K562 (cell line): ENCODE measurements around the gene NIPAL3. TPM values are rescaled to one million over a fixed set of nuclear protein-coding genes. Genes with fewer than 3 reads are reported as not detected.

Experiments
- BDP1 ChIP-seq: IDR thresholded peaks from 3 replicates; pipeline ENCODE4 v1.6.1; 2011; ENCODE audit not compliant: insufficient read length, insufficient read depth
- BRCA1 ChIP-seq, 2 experiments: fragments of 450-650 bp in 1 of 2; sonication (generic) in 1 of 2; formaldehyde crosslinking in 1 of 2; IDR thresholded peaks; 2 replicates each; pipeline versions ENCODE4 v1.5.0 to v1.6.1; 2017 to 2020; ENCODE audit warnings: mild to moderate bottlenecking in 1 of 2, missing genetic modification reagents in 1 of 2
- E2F4 ChIP-seq: sonication (generic); formaldehyde crosslinking; IDR thresholded peaks from 2 replicates; pipeline ENCODE4 v1.8.0; 2022; ENCODE audit warnings: mild to moderate bottlenecking, low read depth, missing genetic modification reagents
- ELF2 ChIP-seq: fragments of 250-450 bp; sonication (Bioruptor Pico); IDR thresholded peaks from 2 replicates; pipeline ENCODE4 v1.5.0; 2021; ENCODE audit warnings: mild to moderate bottlenecking
- ESRRA ChIP-seq: fragments of 450-650 bp; IDR thresholded peaks from 2 replicates; pipeline ENCODE4 v1.6.1; 2014; ENCODE audit warnings: low read depth, mild to moderate bottlenecking, moderate library complexity, borderline replicate concordance
- FOSL1 ChIP-seq: fragments of 200-800 bp; sonication (Bioruptor generic); conservative IDR thresholded peaks from 2 replicates; pipeline ENCODE4 v1.6.1; 2016; ENCODE audit warnings: missing genetic modification characterization, missing compliant biosample characterization
- GATA2 ChIP-seq: sonication (generic); formaldehyde crosslinking; IDR thresholded peaks from 2 replicates; pipeline ENCODE4 v1.4.0; 2020; ENCODE audit warnings: mild to moderate bottlenecking, missing genetic modification reagents
- LARP7 ChIP-seq: fragments of 450-650 bp; IDR thresholded peaks from 2 replicates; pipeline ENCODE4 v1.6.1; 2016
- NR2C2 ChIP-seq, 2 experiments: fragments of 200-800 bp in 1 of 2; sonication (Bioruptor generic) in 1 of 2; sonication (generic) in 1 of 2; formaldehyde crosslinking in 1 of 2; IDR thresholded peaks; 2 replicates each; pipeline versions ENCODE4 v1.6.1 to v1.8.0; 2016 to 2022; ENCODE audit warnings: mild to moderate bottlenecking in 1 of 2, missing compliant biosample characterization in 1 of 2, missing genetic modification characterization in 1 of 2, missing genetic modification reagents in 1 of 2
- SMARCE1 ChIP-seq: fragments of 450-650 bp; IDR thresholded peaks from 2 replicates; pipeline ENCODE4 v1.7.1; 2016; ENCODE audit warnings: mild to moderate bottlenecking
- SNIP1 ChIP-seq: fragments of 450-650 bp; IDR thresholded peaks from 2 replicates; pipeline ENCODE4 v1.7.1; 2017; ENCODE audit warnings: low read depth, mild to moderate bottlenecking
- TCF7 ChIP-seq: sonication (generic); IDR thresholded peaks from 2 replicates; pipeline ENCODE4 v1.6.1; 2016; ENCODE audit warnings: antibody characterized with exemption, borderline replicate concordance
- ZNF778 ChIP-seq: fragments of 450-650 bp; formaldehyde crosslinking; IDR thresholded peaks from 2 replicates; pipeline ENCODE4 v1.4.0; 2020; ENCODE audit warnings: mild to moderate bottlenecking, moderate library complexity
- polyA plus RNA-seq, 8 experiments: library from polyadenylated mRNA; depleted of rRNA in 4 of 8; stranded (reverse) in 5 of 8; unstranded in 3 of 8; fragments of >200 nt; fragmentation: Nextera tagmentation in 2 of 8; fragmentation: Illumina TruSeq in 1 of 8; extraction: Ambion mirVana in 2 of 8; extraction: Trizol in 1 of 8; gene quantifications; 2 replicates each; pipeline versions ENCODE4 v1.2.1 to v1.2.3, GENCODE V29; 2011 to 2014; ENCODE audit warnings: inconsistent platforms in 1 of 8, missing spikeins in 1 of 8
- total RNA-seq, 7 experiments: library from RNA; depleted of rRNA in 6 of 7; stranded (reverse); fragments of >200 nt in 6 of 7; fragmentation: Illumina TruSeq in 2 of 7; extraction: Trizol in 2 of 7; gene quantifications; 2 replicates each; pipeline versions ENCODE4 v1.2.1 to v1.2.3, GENCODE V29; 2011 to 2021; ENCODE audit warnings: low replicate concordance in 1 of 7
- TF ChIP-seq, protein P1 (sequence below): IDR thresholded peaks from 2 replicates; pipeline ENCODE4 v1.6.1; 2012; ENCODE audit warnings: low read depth, low read length, improper control_type of control experiment, borderline replicate concordance
- TF ChIP-seq, protein P2 (sequence below): fragments of 250-450 bp; sonication (Bioruptor Pico); IDR thresholded peaks from 2 replicates; pipeline ENCODE4 v1.8.0; 2021; ENCODE audit warnings: moderate library complexity, mild to moderate bottlenecking, inconsistent platforms
- TF ChIP-seq, protein P3 (sequence below), 3 experiments: IDR thresholded peaks in 2 of 3; conservative IDR thresholded peaks in 1 of 3; 2 replicates each; pipeline ENCODE4 v1.5.1; 2011 to 2012; ENCODE audit warnings: low read length in 3 of 3, mild to moderate bottlenecking in 3 of 3, control low read depth in 2 of 3, improper control_type of control experiment in 1 of 3, inconsistent platforms in 1 of 3, low read depth in 1 of 3, mixed read lengths in 1 of 3, moderate library complexity in 1 of 3; ENCODE audit not compliant: insufficient read depth in 2 of 3

Gene NIPAL3
- total and polyA plus RNA-seq, 9 of the 15 experiments (the other 6 are each of a cell fraction or from before 2014, with no cell fraction given): 10.5 to 26.3 (median 16.0) TPM

GRCh38 chr1:24418898-24419628 is 3.5 kb downstream of the NIPAL3 start (continued):
- TF ChIP-seq, protein P1, sequence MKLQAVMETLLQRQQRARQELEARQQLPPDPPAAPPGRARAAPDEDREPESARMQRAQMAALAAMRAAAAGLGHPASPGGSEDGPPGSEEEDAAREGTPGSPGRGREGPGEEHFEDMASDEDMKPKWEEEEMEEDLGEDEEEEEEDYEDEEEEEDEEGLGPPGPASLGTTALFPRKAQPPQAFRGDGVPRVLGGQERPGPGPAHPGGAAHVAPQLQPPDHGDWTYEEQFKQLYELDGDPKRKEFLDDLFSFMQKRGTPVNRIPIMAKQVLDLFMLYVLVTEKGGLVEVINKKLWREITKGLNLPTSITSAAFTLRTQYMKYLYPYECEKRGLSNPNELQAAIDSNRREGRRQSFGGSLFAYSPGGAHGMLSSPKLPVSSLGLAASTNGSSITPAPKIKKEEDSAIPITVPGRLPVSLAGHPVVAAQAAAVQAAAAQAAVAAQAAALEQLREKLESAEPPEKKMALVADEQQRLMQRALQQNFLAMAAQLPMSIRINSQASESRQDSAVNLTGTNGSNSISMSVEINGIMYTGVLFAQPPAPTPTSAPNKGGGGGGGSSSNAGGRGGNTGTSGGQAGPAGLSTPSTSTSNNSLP: no peak
- no peak for TF ChIP-seq SNIP1
- TF ChIP-seq ZNF778 (CRISPR knock-in tag): no peak
- TF ChIP-seq GATA2 (CRISPR knock-in tag): peak; percentile 62; the same call in 1 of the 2 replicates
- 0 out of 2 replicates have a peak, but pooled peaks have one; percentile 9 for TF ChIP-seq ESRRA
- TF ChIP-seq, protein P2, sequence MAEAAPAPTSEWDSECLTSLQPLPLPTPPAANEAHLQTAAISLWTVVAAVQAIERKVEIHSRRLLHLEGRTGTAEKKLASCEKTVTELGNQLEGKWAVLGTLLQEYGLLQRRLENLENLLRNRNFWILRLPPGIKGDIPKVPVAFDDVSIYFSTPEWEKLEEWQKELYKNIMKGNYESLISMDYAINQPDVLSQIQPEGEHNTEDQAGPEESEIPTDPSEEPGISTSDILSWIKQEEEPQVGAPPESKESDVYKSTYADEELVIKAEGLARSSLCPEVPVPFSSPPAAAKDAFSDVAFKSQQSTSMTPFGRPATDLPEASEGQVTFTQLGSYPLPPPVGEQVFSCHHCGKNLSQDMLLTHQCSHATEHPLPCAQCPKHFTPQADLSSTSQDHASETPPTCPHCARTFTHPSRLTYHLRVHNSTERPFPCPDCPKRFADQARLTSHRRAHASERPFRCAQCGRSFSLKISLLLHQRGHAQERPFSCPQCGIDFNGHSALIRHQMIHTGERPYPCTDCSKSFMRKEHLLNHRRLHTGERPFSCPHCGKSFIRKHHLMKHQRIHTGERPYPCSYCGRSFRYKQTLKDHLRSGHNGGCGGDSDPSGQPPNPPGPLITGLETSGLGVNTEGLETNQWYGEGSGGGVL: no peak
- TF ChIP-seq, protein P3, sequence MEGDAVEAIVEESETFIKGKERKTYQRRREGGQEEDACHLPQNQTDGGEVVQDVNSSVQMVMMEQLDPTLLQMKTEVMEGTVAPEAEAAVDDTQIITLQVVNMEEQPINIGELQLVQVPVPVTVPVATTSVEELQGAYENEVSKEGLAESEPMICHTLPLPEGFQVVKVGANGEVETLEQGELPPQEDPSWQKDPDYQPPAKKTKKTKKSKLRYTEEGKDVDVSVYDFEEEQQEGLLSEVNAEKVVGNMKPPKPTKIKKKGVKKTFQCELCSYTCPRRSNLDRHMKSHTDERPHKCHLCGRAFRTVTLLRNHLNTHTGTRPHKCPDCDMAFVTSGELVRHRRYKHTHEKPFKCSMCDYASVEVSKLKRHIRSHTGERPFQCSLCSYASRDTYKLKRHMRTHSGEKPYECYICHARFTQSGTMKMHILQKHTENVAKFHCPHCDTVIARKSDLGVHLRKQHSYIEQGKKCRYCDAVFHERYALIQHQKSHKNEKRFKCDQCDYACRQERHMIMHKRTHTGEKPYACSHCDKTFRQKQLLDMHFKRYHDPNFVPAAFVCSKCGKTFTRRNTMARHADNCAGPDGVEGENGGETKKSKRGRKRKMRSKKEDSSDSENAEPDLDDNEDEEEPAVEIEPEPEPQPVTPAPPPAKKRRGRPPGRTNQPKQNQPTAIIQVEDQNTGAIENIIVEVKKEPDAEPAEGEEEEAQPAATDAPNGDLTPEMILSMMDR (IDR thresholded peaks at IDR 0.05 in 2 of 3, conservative IDR thresholded peaks at IDR 0.05 in 1 of 3; ENCODE audit: insufficient read depth in 2 of 3, low read depth in 1 of 3, low read length in 3 of 3): no peak
- TF ChIP-seq TCF7: peak; percentile 85; the same call in 1 of the 2 replicates
- no peak for TF ChIP-seq BDP1
- TF ChIP-seq SMARCE1: peak; percentile 51; the same call in 1 of the 2 replicates
- TF ChIP-seq ELF2 (CRISPR knock-in tag): no peak
- TF ChIP-seq FOSL1 (tag): peak; percentile 55
- no peak for TF ChIP-seq LARP7
- no peak for TF ChIP-seq NR2C2 (CRISPR knock-in tag; IDR thresholded peaks at IDR 0.05)
- TF ChIP-seq NR2C2 (tag; IDR thresholded peaks at IDR 0.05): 0 out of 2 replicates have a peak, but pooled peaks have one; percentile 12
- no peak for TF ChIP-seq E2F4 (CRISPR knock-in tag)
- no peak for TF ChIP-seq BRCA1 (IDR thresholded peaks at IDR 0.05)
- no peak for TF ChIP-seq BRCA1 (CRISPR knock-in tag; IDR thresholded peaks at IDR 0.05)
